SU-DHL-6 (cell line): Measurements from ENCODE around the gene AMZ1.

Experiments
- EZH2phosphoT487 ChIP-seq: fragments of 200-600 bp; sonication (generic), shearing (Covaris generic); conservative IDR thresholded peaks from 2 replicates; pipeline ENCODE4 v1.6.1; 2018; ENCODE audit warnings: mild to moderate bottlenecking, antibody characterized with exemption, low read length, moderate library complexity, mixed read lengths
- TF ChIP-seq, protein P1 (sequence below): fragments of 200-600 bp; sonication (generic); IDR thresholded peaks from one replicate; pipeline ENCODE4 v1.5.1; 2017; ENCODE audit warnings: antibody characterized with exemption, mild to moderate bottlenecking, low read length, moderate library complexity; ENCODE audit not compliant: insufficient read depth, poor library complexity, severe bottlenecking

- no peak for TF ChIP-seq EZH2phosphoT487
- TF ChIP-seq, protein P1, sequence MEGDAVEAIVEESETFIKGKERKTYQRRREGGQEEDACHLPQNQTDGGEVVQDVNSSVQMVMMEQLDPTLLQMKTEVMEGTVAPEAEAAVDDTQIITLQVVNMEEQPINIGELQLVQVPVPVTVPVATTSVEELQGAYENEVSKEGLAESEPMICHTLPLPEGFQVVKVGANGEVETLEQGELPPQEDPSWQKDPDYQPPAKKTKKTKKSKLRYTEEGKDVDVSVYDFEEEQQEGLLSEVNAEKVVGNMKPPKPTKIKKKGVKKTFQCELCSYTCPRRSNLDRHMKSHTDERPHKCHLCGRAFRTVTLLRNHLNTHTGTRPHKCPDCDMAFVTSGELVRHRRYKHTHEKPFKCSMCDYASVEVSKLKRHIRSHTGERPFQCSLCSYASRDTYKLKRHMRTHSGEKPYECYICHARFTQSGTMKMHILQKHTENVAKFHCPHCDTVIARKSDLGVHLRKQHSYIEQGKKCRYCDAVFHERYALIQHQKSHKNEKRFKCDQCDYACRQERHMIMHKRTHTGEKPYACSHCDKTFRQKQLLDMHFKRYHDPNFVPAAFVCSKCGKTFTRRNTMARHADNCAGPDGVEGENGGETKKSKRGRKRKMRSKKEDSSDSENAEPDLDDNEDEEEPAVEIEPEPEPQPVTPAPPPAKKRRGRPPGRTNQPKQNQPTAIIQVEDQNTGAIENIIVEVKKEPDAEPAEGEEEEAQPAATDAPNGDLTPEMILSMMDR, result no peak
These were observed 26.9 kb upstream of the AMZ1 start for GRCh38 chr7:2661096-2661449.
